ENCODE results near the gene ACSS2.

Gene ACSS2

GRCh38 chr20:34946661-34947060 lies 70.2 kb downstream of the ACSS2 start:
- DNase-seq (ENCODE audit: low read depth, low spot score) = no peak

GRCh38 chr20:34947336-34947735 lies 70.9 kb downstream of the ACSS2 start:
- DNase-seq (ENCODE audit: low read depth, low spot score) = no peak

- DNase-seq (ENCODE audit: low read depth, low spot score) = no peak
These were observed 71.6 kb downstream of the ACSS2 start for GRCh38 chr20:34948030-34948429.

GRCh38 chr20:34949120-34949519 lies 72.7 kb downstream of the ACSS2 start:
- DNase-seq (ENCODE audit: low read depth, low spot score) = no peak

- no peak for DNase-seq (ENCODE audit: low read depth, low spot score)
These were observed 74.8 kb downstream of the ACSS2 start for GRCh38 chr20:34951252-34951651.

- DNase-seq (ENCODE audit: low read depth, low spot score) = no peak
These were observed 75.2 kb downstream of the ACSS2 start for GRCh38 chr20:34951652-34952051.

- no peak for DNase-seq (ENCODE audit: low read depth, low spot score)
These were observed 76.3 kb downstream of the ACSS2 start for GRCh38 chr20:34952671-34953070.

- no peak for DNase-seq (ENCODE audit: low read depth, low spot score)
These were observed 77.5 kb downstream of the ACSS2 start for GRCh38 chr20:34953960-34954359.

GRCh38 chr20:34954904-34955230 lies 78.5 kb downstream of the ACSS2 start:
- no peak for DNase-seq (ENCODE audit: low read depth, low spot score)

GRCh38 chr20:34955231-34956040 lies 79.0 kb downstream of the ACSS2 start, which contains the start of the genes GSS and MYH7B:
TSS of gene GSS (minus strand) at chr20:34955806. CDS start at chr20:34951852, 3,954 bp downstream.
TSS of gene MYH7B (plus strand) at chr20:34955868. CDS start at chr20:34978006, 22,138 bp downstream.
- DNase-seq (ENCODE audit: low read depth, low spot score) = peak; percentile 85

GRCh38 chr20:34956041-34956458 lies 79.6 kb downstream of the ACSS2 start:
- no peak for DNase-seq (ENCODE audit: low read depth, low spot score)

GRCh38 chr20:34956751-34957472 lies 80.5 kb downstream of the ACSS2 start:
- DNase-seq (ENCODE audit: low read depth, low spot score) = no peak

- DNase-seq (ENCODE audit: low read depth, low spot score) = no peak
These were observed 88.1 kb downstream of the ACSS2 start for GRCh38 chr20:34964486-34964885.

GRCh38 chr20:34965051-34965450 lies 88.6 kb downstream of the ACSS2 start:
- no peak for DNase-seq (ENCODE audit: low read depth, low spot score)

GRCh38 chr20:34967421-34967820 lies 91.0 kb downstream of the ACSS2 start:
- no peak for DNase-seq (ENCODE audit: low read depth, low spot score)

GRCh38 chr20:34968042-34968775 lies 91.8 kb downstream of the ACSS2 start:
- no peak for DNase-seq (ENCODE audit: low read depth, low spot score)

GRCh38 chr20:34970193-34970840 lies 93.9 kb downstream of the ACSS2 start:
- DNase-seq (ENCODE audit: low read depth, low spot score) = no peak

GRCh38 chr20:34970846-34971560 lies 94.6 kb downstream of the ACSS2 start:
- no peak for DNase-seq (ENCODE audit: low read depth, low spot score)

- DNase-seq (ENCODE audit: low read depth, low spot score) = no peak
These were observed 95.3 kb downstream of the ACSS2 start for GRCh38 chr20:34971561-34972235.

GRCh38 chr20:34974246-34974645 lies 97.8 kb downstream of the ACSS2 start:
- no peak for DNase-seq (ENCODE audit: low read depth, low spot score)

Data from iPS DF 19.7 (cell line).